Pons (tissue), 1 donor: ENCODE results near the gene OR10T2.
"Not testable (repeated sequence)": the region's sequence is repeated elsewhere in the genome, so short reads cannot be mapped to it uniquely, and the experiment has no call there.

ENCODE experiments used
- DNase-seq: peaks from one replicate; pipeline ENCODE4 v3.0.0-alpha.2; 2016; ENCODE audit warnings: low spot score

The OR10T2 gene

DNA sequence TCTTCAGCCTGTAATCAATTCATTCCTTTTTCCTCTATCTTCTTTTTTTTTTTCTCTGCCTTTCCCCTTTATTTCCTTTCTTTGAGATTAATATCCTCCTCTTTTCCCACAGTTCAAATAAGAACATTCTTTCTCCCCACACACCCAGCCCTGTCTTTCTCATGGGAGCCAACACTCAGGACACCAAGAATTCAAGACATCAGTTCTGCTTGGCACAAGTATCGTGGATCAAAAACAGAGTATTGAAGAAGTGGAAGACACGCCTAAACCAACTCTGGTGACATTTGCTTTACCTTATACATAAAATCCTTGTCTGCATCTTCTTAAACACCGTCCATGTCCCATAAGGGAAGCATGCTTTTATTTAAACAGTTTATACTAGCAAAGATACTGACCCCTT, 42.6 kb downstream of the OR10T2 start:
- no peak for DNase-seq

DNA sequence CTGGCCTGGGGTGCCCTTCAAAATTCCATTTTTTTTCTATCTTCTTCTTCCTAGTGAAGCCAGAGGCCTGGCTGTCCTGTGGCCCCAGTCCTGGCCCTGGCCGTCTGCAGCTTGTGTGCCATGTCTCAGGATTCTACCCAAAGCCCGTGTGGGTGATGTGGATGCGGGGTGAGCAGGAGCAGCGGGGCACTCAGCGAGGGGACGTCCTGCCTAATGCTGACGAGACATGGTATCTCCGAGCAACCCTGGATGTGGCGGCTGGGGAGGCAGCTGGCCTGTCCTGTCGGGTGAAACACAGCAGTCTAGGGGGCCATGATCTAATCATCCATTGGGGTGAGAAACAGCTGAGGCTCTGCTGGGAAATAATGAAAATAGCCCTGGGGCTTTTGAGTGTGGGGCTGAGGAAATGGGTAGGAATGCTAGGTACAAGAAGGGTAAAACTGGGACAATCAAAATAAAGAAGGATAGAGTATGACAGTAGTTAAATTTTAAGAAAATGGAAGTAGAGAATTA, 43.4 kb downstream of the OR10T2 start:
- DNase-seq: no peak

DNA sequence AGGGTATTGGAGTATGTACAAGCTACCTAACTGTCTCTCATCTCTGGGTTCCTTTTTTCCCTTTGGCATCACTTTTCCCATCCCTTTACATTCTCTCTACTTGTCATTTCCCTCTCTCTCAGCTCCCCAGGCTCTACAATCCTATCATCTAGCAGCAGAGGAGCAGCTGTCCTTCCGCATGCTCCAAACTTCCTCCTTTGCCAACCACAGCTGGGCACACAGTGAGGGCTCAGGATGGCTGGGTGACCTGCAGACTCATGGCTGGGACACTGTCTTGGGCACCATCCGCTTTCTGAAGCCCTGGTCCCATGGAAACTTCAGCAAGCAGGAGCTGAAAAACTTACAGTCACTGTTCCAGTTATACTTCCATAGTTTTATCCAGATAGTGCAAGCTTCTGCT, 45.0 kb downstream of the OR10T2 start:
- no peak for DNase-seq

DNA sequence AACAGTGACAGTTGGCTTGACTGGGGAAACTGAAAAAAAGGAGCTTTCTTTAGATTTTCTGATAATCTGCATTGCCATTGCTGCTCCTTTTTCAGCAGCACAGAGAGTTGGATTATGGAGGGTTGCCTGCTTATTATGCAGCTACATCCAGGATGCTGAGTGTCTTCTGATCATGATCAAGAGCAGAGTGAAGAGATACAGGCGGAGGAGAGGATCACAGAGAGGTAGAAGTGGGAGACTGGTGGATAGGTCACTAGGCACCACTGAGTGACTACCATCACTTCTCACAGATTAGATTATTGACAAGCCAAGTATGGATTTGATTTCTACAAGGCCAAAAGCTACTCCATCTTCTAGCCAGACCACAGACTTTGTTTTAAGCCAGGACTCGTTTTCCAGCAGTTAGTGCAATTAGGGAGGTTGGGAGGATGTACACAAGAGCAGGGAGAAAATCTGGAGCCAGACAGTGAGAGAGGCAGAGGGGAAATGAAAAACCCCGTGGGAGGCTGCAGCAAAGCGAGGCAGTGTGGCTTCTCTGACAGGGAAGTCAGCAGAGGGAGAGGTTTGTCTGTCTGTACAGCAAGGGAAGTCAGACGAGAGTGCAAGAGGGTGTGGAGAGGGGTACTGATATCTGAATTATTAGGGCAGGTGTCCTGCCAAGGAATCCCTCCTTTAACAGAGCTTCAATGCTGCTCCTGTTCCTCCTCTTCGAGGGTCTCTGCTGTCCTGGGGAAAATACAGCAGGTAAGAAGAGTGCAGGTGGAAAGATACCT, 45.8 kb downstream of the OR10T2 start, which contains the start of gene CD1E:
TSS of gene CD1E (plus strand) at position 592 of the 773 bp plus-strand sequence. CDS start at position 687, 95 bp downstream.
- no peak for DNase-seq

GRCh38 chr1:158348946-158349345, 50.3 kb downstream of the OR10T2 start:
- DNase-seq: not testable (repeated sequence)
